Upper lobe of left lung (tissue), 6 donors: ENCODE measurements around the gene SERINC2. TPM values are rescaled to one million over a fixed set of nuclear protein-coding genes. Genes with fewer than 3 reads are reported as not detected.

Source experiments
- ATAC-seq, 2 donors: fragments of 200-7000 bp; cut with Tn5 transposase; one replicate each; pipeline ENCODE4 v1.9.1; 2022; ENCODE audit warnings: mild to moderate bottlenecking in 2 of 2, moderate library complexity in 2 of 2; ENCODE audit not compliant: low FRiP score in 2 of 2
- DNase-seq, 2 donors: peaks; one replicate each; pipeline ENCODE4 v3.0.0-alpha.2; 2019 to 2020
- H3K27ac ChIP-seq, 4 donors: fragments of 200-600 bp; sonication (generic); one replicate each; pipeline ENCODE4 v1.5.1; 2016 to 2019
- H3K27me3 ChIP-seq, 4 donors: fragments of 200-600 bp; sonication (generic); one replicate each; pipeline ENCODE4 v1.5.1; 2017 to 2019
- H3K36me3 ChIP-seq, 4 donors: fragments of 200-600 bp; sonication (generic); one replicate each; pipeline ENCODE4 v1.5.1; 2016 to 2019
- H3K4me1 ChIP-seq, 4 donors: fragments of 200-600 bp; sonication (generic); one replicate each; pipeline ENCODE4 v1.5.1; 2018 to 2019
- H3K4me3 ChIP-seq, 4 donors: fragments of 200-600 bp; sonication (generic); one replicate each; pipeline ENCODE4 v1.5.1; 2017 to 2019; ENCODE audit warnings: mild to moderate bottlenecking in 2 of 4, moderate library complexity in 1 of 4
- H3K9me3 ChIP-seq, 4 donors: fragments of 200-600 bp; sonication (generic); one replicate each; pipeline ENCODE4 v1.5.1; 2018 to 2019
- CTCF ChIP-seq, 6 experiments: fragments of 450-650 bp in 4 of 6; fragments of 200-600 bp in 2 of 6; sonication (generic) in 2 of 6; IDR thresholded peaks; one replicate each; pipeline ENCODE4 v1.5.1; 2016 to 2019; ENCODE audit warnings: antibody characterized with exemption in 6 of 6
- EP300 ChIP-seq, 4 donors: sonication (generic); formaldehyde crosslinking; IDR thresholded peaks; one replicate each; pipeline ENCODE4 v1.5.1; 2017; ENCODE audit warnings: antibody characterized with exemption in 4 of 4, control low read depth in 2 of 4
- POLR2A ChIP-seq, 4 donors: fragments of 450-650 bp; IDR thresholded peaks; one replicate each; pipeline ENCODE4 v1.5.1; 2016 to 2017; ENCODE audit warnings: antibody characterized with exemption in 4 of 4, mild to moderate bottlenecking in 2 of 4
- POLR2AphosphoS5 ChIP-seq, 2 donors: sonication (generic); formaldehyde crosslinking; IDR thresholded peaks; one replicate each; pipeline ENCODE4 v1.5.1; 2017; ENCODE audit warnings: antibody characterized with exemption in 2 of 2
- WGBS, 2 donors: methylation state at CpG; one replicate each; pipeline ENCODE4 v1.1.5; 2017 to 2018; 5-methylcytosine and 5-hydroxymethylcytosine counted together
- total RNA-seq, 6 donors: library from RNA; depleted of rRNA in 4 of 6; stranded (reverse); fragments of >200 nt in 4 of 6; gene quantifications; one replicate each; pipeline versions ENCODE4 v1.1.0 to v1.2.1, GENCODE V29; 2016 to 2021
- donor health status: DM: no; HTN: no; CAD: no; lungs with moderate emphysema.
- donor health status: DM: no; HTN: yes; CAD: no; lungs with severe emphysema.

Gene SERINC2
- total RNA-seq, 6 donors from 2014 or later, result 32.3 to 45.9 (median 42.1) TPM

- Histone ChIP-seq H3K27me3 (no peaks in the 10 kb centered on the region), H3K4me1 (peaks cover 11 to 28% (median 23%) of the 10 kb centered on the region in 4 donors), H3K36me3 (no peaks in the 10 kb centered on the region), H3K27ac (peak within 1 kb of the TSS; percentile 45 to 80 (median 71)), H3K9me3 (no peaks in the 10 kb centered on the region), H3K4me3 (peak within 1 kb of the TSS in 3 of 4 donors; percentile 29 to 46 (median 44))
- ATAC-seq, result peak; percentile 76 to 91
- WGBS, 2 donors, result 0 to 3% methylated on average over 16 to 32 of the region's 44 CpGs
- peak; percentile 82 to 91 for DNase-seq
- peak in 1 of 4 donors; percentile 60 for TF ChIP-seq POLR2A (IDR thresholded peaks at IDR 0.05)
- peak in 1 of 2 donors; percentile 55 for TF ChIP-seq POLR2AphosphoS5 (IDR thresholded peaks at IDR 0.05)
- TF ChIP-seq CTCF (IDR thresholded peaks at IDR 0.05), result peak in 1 of 6 experiments; percentile 23
- TF ChIP-seq EP300 (IDR thresholded peaks at IDR 0.05), result no peak
Measured at GRCh38 chr1:31373056-31373896, 39.7 kb upstream of the SERINC2 start, which contains the start of gene FABP3. Gene FABP3 (minus strand): TSS chr1:31373076. CDS start chr1:31373014, 62 bp downstream.

GRCh38 chr1:31373897-31374486 lies 39.0 kb upstream of the SERINC2 start:
- DNase-seq (no peak), ATAC-seq (no peak)
- 36 to 39% methylated on average over 10 to 11 of the region's 11 CpGs for WGBS, 2 donors
- H3K27me3 ChIP-seq, result no peaks in the 10 kb centered on the region
- H3K4me3 ChIP-seq, result peak overlapping the region in 3 of 4 donors; percentile 29 to 46 (median 44)
- H3K36me3 ChIP-seq, result no peaks in the 10 kb centered on the region
- TF ChIP-seq POLR2AphosphoS5 (IDR thresholded peaks at IDR 0.05), result no peak
- TF ChIP-seq EP300 (IDR thresholded peaks at IDR 0.05), result no peak
- TF ChIP-seq POLR2A (IDR thresholded peaks at IDR 0.05), result no peak
- no peak for TF ChIP-seq CTCF (IDR thresholded peaks at IDR 0.05)
- no peaks in the 10 kb centered on the region for H3K9me3 ChIP-seq
- H3K4me1 ChIP-seq, result peaks cover 11 to 26% (median 22%) of the 10 kb centered on the region in 4 donors
- H3K27ac ChIP-seq, result peak overlapping the region in 3 of 4 donors; percentile 45 to 71 (median 71)

- 81 to 89% methylated on average over 7 of the region's 7 CpGs for WGBS, 2 donors
- Histone ChIP-seq H3K36me3 (no peaks in the 10 kb centered on the region), H3K4me3 (no peak overlapping the region), H3K27ac (peak overlapping the region in 2 of 4 donors; percentile 45 to 71), H3K27me3 (no peaks in the 10 kb centered on the region), H3K4me1 (peaks cover 11 to 26% (median 22%) of the 10 kb centered on the region in 4 donors), H3K9me3 (no peaks in the 10 kb centered on the region)
- no peak for TF ChIP-seq EP300 (IDR thresholded peaks at IDR 0.05)
- ATAC-seq (peak; percentile 42 to 47), DNase-seq (peak in 1 of 2 donors; percentile 54)
Measured at GRCh38 chr1:31374511-31375196, 38.4 kb upstream of the SERINC2 start.

GRCh38 chr1:31376375-31377134 lies 36.5 kb upstream of the SERINC2 start:
- Histone ChIP-seq H3K4me1 (peaks cover 11 to 26% (median 22%) of the 10 kb centered on the region in 4 donors), H3K27ac (no peak overlapping the region), H3K36me3 (no peaks in the 10 kb centered on the region), H3K4me3 (no peak overlapping the region), H3K27me3 (no peaks in the 10 kb centered on the region), H3K9me3 (no peaks in the 10 kb centered on the region)
- DNase-seq, result no peak
- peak in 1 of 2 donors; percentile 62 for ATAC-seq
- WGBS, 2 donors, result 80 to 83% methylated on average over 8 of the region's 8 CpGs
- TF ChIP-seq POLR2A (IDR thresholded peaks at IDR 0.05) (no peak), CTCF (IDR thresholded peaks at IDR 0.05) (no peak), POLR2AphosphoS5 (IDR thresholded peaks at IDR 0.05) (no peak), EP300 (IDR thresholded peaks at IDR 0.05) (no peak)
